Vagina (tissue), 2 donors: ENCODE data around the gene ZFP64. TPM values are rescaled to one million over a fixed set of nuclear protein-coding genes. Genes with fewer than 3 reads are reported as not detected.

Experiments used
- DNase-seq, 2 donors: peaks; one replicate each; pipeline ENCODE4 v3.0.0-alpha.2; 2017; ENCODE audit errors: extremely low spot score in 2 of 2
- H3K27ac ChIP-seq: fragments of 200-600 bp; sonication (generic); one replicate; pipeline ENCODE4 v1.5.1; 2019
- H3K27me3 ChIP-seq: fragments of 200-600 bp; sonication (generic); one replicate; pipeline ENCODE4 v1.5.1; 2019
- H3K36me3 ChIP-seq, 2 donors: fragments of 200-600 bp; sonication (generic); one replicate each; pipeline ENCODE4 v1.5.1; 2017 to 2019
- H3K4me1 ChIP-seq: fragments of 200-600 bp; sonication (generic); one replicate; pipeline ENCODE4 v1.5.1; 2019
- H3K4me3 ChIP-seq, 2 donors: fragments of 200-600 bp; sonication (generic); 1 replicate in 1 of 2; 2 replicates in 1 of 2; pipeline ENCODE4 v1.5.1; 2016 to 2019
- H3K9me3 ChIP-seq: fragments of 200-600 bp; sonication (generic); one replicate; pipeline ENCODE4 v1.5.1; 2019
- CTCF ChIP-seq, 3 experiments: fragments of 450-650 bp in 2 of 3; fragments of 200-600 bp in 1 of 3; sonication (generic) in 1 of 3; IDR thresholded peaks; one replicate each; pipeline ENCODE4 v1.5.1; 2017 to 2019; ENCODE audit warnings: antibody characterized with exemption in 3 of 3, mild to moderate bottlenecking in 2 of 3, moderate library complexity in 2 of 3
- POLR2A ChIP-seq, 2 donors: fragments of 450-650 bp; IDR thresholded peaks; one replicate each; pipeline ENCODE4 v1.6.1; 2017; ENCODE audit warnings: antibody characterized with exemption in 2 of 2, mild to moderate bottlenecking in 2 of 2, moderate library complexity in 2 of 2
- POLR2AphosphoS5 ChIP-seq, 2 donors: sonication (generic); formaldehyde crosslinking; IDR thresholded peaks; one replicate each; pipeline ENCODE4 v1.9.0; 2017; ENCODE audit warnings: antibody characterized with exemption in 2 of 2, mild to moderate bottlenecking in 2 of 2, low read depth in 1 of 2; ENCODE audit not compliant: insufficient read depth in 1 of 2
- intact Hi-C: fragments of 100-400 bp; cut with DNase I; formaldehyde crosslinking; loops from one replicate; pipeline ENCODE4 v1.15.1; 2023
- total RNA-seq: library from RNA; depleted of rRNA; stranded (reverse); fragments of >200 nt; gene quantifications from one replicate; pipeline ENCODE4 v1.2.3, GENCODE V29; 2016

The ZFP64 gene
- total RNA-seq, 1 donor from 2014 or later = 18.4 TPM

GRCh38 chr20:52130406-52130805 lies 61.2 kb downstream of the ZFP64 start:
- H3K9me3 ChIP-seq = no peaks in the 10 kb centered on the region
- no peak overlapping the region for H3K4me3 ChIP-seq
- TF ChIP-seq CTCF (IDR thresholded peaks at IDR 0.05) (no peak), POLR2A (IDR thresholded peaks at IDR 0.05) (no peak), POLR2AphosphoS5 (IDR thresholded peaks at IDR 0.05; ENCODE audit: insufficient read depth in 1 of 2, low read depth in 1 of 2) (no peak)
- H3K36me3 ChIP-seq = no peaks in the 10 kb centered on the region
- intact Hi-C loops = no loop called here
- no peaks in the 10 kb centered on the region for H3K4me1 ChIP-seq
- H3K27ac ChIP-seq = no peak overlapping the region
- no peaks in the 10 kb centered on the region for H3K27me3 ChIP-seq
- no peak for DNase-seq

GRCh38 chr20:52129611-52130010 lies 62.0 kb downstream of the ZFP64 start:
- no peaks in the 10 kb centered on the region for H3K9me3 ChIP-seq
- no peak overlapping the region for H3K27ac ChIP-seq
- TF ChIP-seq CTCF (IDR thresholded peaks at IDR 0.05) = no peak
- TF ChIP-seq POLR2A (IDR thresholded peaks at IDR 0.05) = no peak
- no peak for TF ChIP-seq POLR2AphosphoS5 (IDR thresholded peaks at IDR 0.05; ENCODE audit: insufficient read depth in 1 of 2, low read depth in 1 of 2)
- no peaks in the 10 kb centered on the region for H3K4me1 ChIP-seq
- no peaks in the 10 kb centered on the region for H3K36me3 ChIP-seq
- DNase-seq = no peak
- H3K4me3 ChIP-seq = no peak overlapping the region
- no peaks in the 10 kb centered on the region for H3K27me3 ChIP-seq
- intact Hi-C loops = no loop called here

- no peak for DNase-seq
- H3K27ac ChIP-seq = no peak overlapping the region
- H3K9me3 ChIP-seq = no peaks in the 10 kb centered on the region
- intact Hi-C loops = no loop called here
- no peaks in the 10 kb centered on the region for H3K27me3 ChIP-seq
- no peaks in the 10 kb centered on the region for H3K4me1 ChIP-seq
- no peaks in the 10 kb centered on the region for H3K36me3 ChIP-seq
- TF ChIP-seq POLR2A (IDR thresholded peaks at IDR 0.05) = no peak
- TF ChIP-seq POLR2AphosphoS5 (IDR thresholded peaks at IDR 0.05; ENCODE audit: insufficient read depth in 1 of 2, low read depth in 1 of 2) = no peak
- no peak for TF ChIP-seq CTCF (IDR thresholded peaks at IDR 0.05)
- no peak overlapping the region for H3K4me3 ChIP-seq
Observed at GRCh38 chr20:52127309-52127708, 64.3 kb downstream of the ZFP64 start.

- no peak for DNase-seq
- intact Hi-C loops = no loop called here
- H3K36me3 ChIP-seq = no peaks in the 10 kb centered on the region
- no peaks in the 10 kb centered on the region for H3K27me3 ChIP-seq
- H3K9me3 ChIP-seq = no peaks in the 10 kb centered on the region
- no peak overlapping the region for H3K27ac ChIP-seq
- H3K4me1 ChIP-seq = no peaks in the 10 kb centered on the region
- no peak overlapping the region for H3K4me3 ChIP-seq
- TF ChIP-seq CTCF (IDR thresholded peaks at IDR 0.05) (no peak), POLR2AphosphoS5 (IDR thresholded peaks at IDR 0.05; ENCODE audit: insufficient read depth in 1 of 2, low read depth in 1 of 2) (no peak), POLR2A (IDR thresholded peaks at IDR 0.05) (no peak)
Observed at GRCh38 chr20:52124821-52125220, 66.8 kb downstream of the ZFP64 start.

- no peaks in the 10 kb centered on the region for H3K36me3 ChIP-seq
- H3K9me3 ChIP-seq = no peaks in the 10 kb centered on the region
- no peak for DNase-seq
- H3K27ac ChIP-seq = no peak overlapping the region
- no peaks in the 10 kb centered on the region for H3K27me3 ChIP-seq
- intact Hi-C loops = no loop called here
- H3K4me3 ChIP-seq = no peak overlapping the region
- H3K4me1 ChIP-seq = no peaks in the 10 kb centered on the region
- TF ChIP-seq POLR2AphosphoS5 (IDR thresholded peaks at IDR 0.05; ENCODE audit: insufficient read depth in 1 of 2, low read depth in 1 of 2) = no peak
- no peak for TF ChIP-seq CTCF (IDR thresholded peaks at IDR 0.05)
- TF ChIP-seq POLR2A (IDR thresholded peaks at IDR 0.05) = no peak
Observed at GRCh38 chr20:52118696-52119095, 72.9 kb downstream of the ZFP64 start.
